HG03460 (cell line): Measurements from ENCODE around the gene CIB2.
A peak's percentile ranks its signal among the peaks of the same experiment; 100 is the strongest.

Source experiments
- ATAC-seq: cut with Tn5 transposase; IDR thresholded peaks from one replicate; pipeline ENCODE4 v1.9.1; 2021; ENCODE audit not compliant: unreplicated experiment

The CIB2 gene

GRCh38 chr15:78087951-78088772 is 43.1 kb downstream of the CIB2 start:
- peak; percentile 67 for ATAC-seq

GRCh38 chr15:78085928-78086327 is 45.3 kb downstream of the CIB2 start:
- ATAC-seq, result no peak

GRCh38 chr15:78084449-78084750 is 46.8 kb downstream of the CIB2 start:
- no peak for ATAC-seq

GRCh38 chr15:78083687-78084448 is 47.4 kb downstream of the CIB2 start:
- ATAC-seq, result peak; percentile 49

- no peak for ATAC-seq
These were observed 48.1 kb downstream of the CIB2 start for GRCh38 chr15:78083186-78083585.

GRCh38 chr15:78082743-78083110 is 48.5 kb downstream of the CIB2 start:
- ATAC-seq, result no peak

- ATAC-seq, result no peak
These were observed 49.0 kb downstream of the CIB2 start for GRCh38 chr15:78082106-78082742.

GRCh38 chr15:78080088-78080460 is 51.2 kb downstream of the CIB2 start:
- no peak for ATAC-seq

GRCh38 chr15:78079298-78080087 is 51.8 kb downstream of the CIB2 start:
- no peak for ATAC-seq

GRCh38 chr15:78077871-78078210 is 53.4 kb downstream of the CIB2 start:
- no peak for ATAC-seq

- peak; percentile 65 for ATAC-seq
These were observed 54.0 kb downstream of the CIB2 start, which contains the start of gene TBC1D2B for GRCh38 chr15:78077053-78077870. Gene TBC1D2B, minus strand, starts transcription at chr15:78077711. Its CDS starts 59 bp downstream, at chr15:78077652.

GRCh38 chr15:78076231-78077052 is 54.8 kb downstream of the CIB2 start:
- no peak for ATAC-seq

GRCh38 chr15:78075490-78076230 is 55.6 kb downstream of the CIB2 start:
- no peak for ATAC-seq

GRCh38 chr15:78073046-78073787 is 58.0 kb downstream of the CIB2 start:
- ATAC-seq, result no peak

- ATAC-seq, result no peak
These were observed 59.0 kb downstream of the CIB2 start for GRCh38 chr15:78072080-78072892.

GRCh38 chr15:78071383-78071782 is 59.9 kb downstream of the CIB2 start:
- no peak for ATAC-seq

- no peak for ATAC-seq
These were observed 61.1 kb downstream of the CIB2 start for GRCh38 chr15:78070049-78070700.
